HG03432 (cell line): ENCODE measurements around the gene CNKSR1.
"Not testable (repeated sequence)": the region's sequence is repeated elsewhere in the genome, so short reads cannot be mapped to it uniquely, and the experiment has no call there.

ENCODE experiments used
- ATAC-seq: cut with Tn5 transposase; IDR thresholded peaks from one replicate; pipeline ENCODE4 v1.9.1; 2021; ENCODE audit warnings: mild to moderate bottlenecking, moderate library complexity; ENCODE audit not compliant: unreplicated experiment

CNKSR1 gene

DNA sequence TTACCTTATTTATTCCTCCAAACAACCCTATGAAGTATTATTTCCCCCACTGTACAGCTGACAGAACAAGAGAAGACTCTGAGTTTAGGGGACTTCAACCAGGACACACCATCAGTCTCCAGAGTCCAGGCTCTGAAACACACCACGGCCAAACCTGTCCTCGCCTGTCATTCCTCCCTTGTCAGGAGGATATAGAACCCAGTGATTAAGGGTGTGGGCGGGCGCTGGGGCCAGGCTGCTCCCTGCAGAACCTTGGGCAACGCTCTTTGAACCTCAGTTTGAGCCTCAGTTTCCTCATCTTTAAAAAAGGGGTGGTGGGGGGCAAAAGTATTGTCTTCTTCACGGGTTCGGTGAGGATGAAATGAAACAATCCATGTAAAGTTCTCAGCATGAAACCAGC is 47.3 kb downstream of the CNKSR1 start:
- ATAC-seq, result no peak

DNA sequence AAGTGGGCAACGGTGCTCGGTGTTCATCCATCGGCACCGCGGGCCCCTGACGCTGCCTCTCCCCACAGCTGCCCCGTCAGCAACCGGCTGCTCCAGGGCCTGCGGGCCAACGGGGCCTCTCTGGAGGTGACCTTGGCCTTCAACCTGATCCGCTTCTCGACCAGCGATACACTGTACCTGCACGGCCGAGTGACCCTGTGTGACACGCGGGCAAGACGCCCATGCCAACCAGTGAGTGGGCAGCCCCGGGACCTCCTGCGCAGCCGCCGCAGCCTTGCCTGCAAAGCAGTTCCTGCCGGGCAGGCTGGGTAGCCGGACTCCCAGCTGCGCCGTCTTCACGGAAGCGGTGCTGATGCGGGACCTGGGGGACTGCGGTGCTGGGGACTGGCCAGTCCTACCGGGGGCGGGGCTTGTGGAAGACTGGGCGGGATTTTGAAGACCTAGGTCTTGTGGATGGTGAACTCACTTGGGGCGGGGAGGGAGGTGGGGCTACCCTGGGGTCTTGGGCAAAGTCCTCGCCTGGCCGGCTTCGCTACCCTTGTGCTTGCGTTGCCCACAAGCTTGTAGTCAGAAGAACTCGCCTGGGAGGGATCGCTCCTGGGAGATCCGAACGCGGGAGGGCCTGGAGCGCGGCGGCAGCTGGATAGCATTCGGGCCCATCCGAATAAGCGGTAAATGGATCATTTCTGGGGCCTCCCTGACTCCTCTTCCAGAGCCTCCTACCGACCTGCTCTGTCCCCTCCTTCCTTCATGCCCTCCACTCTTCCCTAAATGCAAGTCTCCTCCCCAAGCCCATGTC is 47.9 kb downstream of the CNKSR1 start:
- ATAC-seq, result no peak

DNA sequence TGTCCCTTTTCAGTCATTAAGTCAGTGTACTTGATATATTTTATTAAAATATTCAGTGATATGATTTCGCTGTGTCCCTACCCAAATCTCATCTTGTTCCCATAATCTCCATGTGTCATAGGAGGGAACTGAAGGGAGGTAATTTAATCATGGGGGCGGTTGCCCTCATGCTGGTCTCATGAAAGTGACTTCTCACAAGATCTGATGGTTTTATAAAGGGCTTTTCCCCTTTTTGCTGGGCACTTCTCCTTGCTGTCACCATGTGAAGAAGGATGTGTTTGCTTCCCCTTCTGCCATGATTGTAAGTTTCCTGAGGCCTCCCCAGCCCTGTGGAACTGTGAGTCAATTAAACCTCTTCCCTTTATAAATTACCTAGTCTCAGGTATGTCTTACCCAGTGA is 53.4 kb downstream of the CNKSR1 start:
- not testable (repeated sequence) for ATAC-seq

DNA sequence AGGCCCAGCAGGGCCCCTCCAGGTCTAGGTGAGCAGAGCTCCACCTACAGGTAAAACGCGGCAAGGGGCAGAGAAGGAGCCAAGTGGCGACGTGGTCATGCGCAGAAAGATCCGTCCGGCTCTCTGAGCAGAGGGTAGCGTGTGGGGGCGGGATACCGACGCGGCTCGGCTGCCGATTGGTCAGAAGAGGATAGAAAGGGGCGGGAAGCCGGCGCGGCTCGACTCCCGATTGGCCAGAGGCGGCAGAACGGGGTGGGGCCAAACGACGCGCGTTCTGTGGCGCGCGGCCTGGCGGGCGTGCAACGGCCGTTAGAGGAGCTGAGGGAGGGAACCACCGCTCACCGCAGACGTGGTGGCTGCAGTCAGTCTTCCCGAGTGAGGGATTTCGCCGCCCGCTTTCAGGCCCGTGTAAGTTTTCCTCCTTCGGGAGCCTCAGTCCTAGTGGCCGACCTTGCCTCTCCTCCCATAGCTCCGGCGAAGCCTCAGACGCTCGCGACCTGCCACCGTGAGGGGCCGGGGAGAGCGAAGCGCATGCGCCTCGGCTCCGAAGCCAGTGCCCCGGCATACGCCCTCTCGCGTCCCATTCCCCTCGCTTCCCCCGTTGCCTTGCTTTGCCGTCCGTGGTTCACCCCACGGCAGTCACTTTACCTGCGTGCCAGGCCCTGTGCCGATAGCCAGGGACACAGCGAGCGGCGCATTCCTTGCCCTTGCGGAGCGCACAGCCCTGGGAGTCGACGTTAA is 56.8 kb downstream of the CNKSR1 start, which contains the start of gene CEP85:
TSS of gene CEP85 (plus strand) at position 298 of the 741 bp plus-strand sequence. CDS start 5,584 bp downstream, outside the sequence.
- peak; percentile 89 for ATAC-seq

DNA sequence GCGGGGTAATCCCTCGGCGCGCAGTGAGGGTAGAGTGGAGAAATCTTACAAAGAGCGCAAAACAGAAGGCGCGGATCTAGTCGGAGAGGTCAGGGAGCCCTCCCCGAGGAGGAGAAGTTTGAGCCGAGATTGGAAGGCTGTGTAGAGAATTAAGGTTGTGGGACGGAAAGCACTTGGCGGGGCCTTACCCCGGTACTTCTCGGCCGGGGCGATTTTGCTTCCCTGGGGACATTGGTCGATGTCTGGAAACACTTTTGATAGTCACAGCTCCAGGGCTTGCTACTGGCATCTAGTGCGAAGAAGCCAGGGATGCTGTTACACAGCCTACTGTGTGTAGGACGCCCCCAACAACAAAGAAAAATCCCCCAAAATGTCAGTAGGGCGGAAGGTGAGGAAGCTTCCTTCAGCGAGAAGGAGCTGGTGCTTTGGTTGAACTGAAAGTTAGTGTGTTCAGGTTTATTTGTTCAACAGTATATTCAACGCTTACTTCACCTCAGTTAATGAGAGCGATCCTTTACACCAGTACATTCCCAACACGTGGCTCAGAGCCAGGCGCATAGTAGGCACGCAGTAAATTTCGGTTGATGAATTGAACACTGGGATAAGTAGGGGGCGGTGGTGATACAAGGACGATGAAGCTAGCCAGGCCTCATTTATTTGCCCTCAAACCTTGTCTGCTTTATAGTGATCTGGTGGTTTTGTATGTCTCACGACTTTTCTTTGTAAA is 57.5 kb downstream of the CNKSR1 start:
- ATAC-seq, result no peak

DNA sequence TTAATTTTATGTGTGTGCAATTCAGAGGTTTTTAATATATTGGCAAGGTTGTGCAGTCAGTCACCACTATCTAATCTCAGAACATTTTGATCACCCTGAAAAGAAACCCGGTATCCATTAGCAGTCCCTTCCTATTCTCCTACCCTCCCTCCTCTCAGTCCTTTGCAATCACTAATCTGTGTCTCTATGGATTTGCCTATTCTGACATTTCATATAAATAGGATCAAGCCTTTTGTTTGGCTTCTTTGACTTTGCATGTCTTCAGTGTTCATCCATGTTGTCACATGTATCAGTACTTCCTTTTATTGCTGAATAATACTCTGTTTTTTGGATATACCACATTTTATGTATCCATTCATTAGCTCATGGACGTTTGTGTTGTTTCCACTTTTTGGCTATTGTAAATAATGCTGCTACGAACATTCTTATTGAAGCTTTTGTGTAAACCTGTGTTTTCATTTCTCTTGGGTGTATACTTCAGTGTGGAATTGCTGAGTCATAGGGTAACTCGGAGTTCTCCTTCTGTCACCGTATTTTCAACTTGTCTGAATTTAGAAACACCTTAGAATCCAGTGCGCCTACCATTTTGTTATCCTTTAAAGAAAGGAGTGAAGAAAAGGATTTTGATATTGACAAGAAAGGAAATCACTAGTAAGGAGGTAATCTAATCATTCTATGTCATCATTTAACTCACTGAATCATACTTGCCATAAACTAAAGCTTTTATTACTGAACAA is 60.1 kb downstream of the CNKSR1 start:
- ATAC-seq, result no peak
